Ureter (tissue), 1 donor: ENCODE results near the gene NR0B1. TPM values are rescaled to one million over a fixed set of nuclear protein-coding genes. Genes with fewer than 3 reads are reported as not detected.

Experiments
- DNase-seq: peaks from one replicate; pipeline ENCODE4 v3.0.0-alpha.2; 2020; ENCODE audit warnings: low spot score
- total RNA-seq: library from RNA; stranded (reverse); gene quantifications from one replicate; pipeline ENCODE4 v1.2.4, GENCODE V29; 2023
- donor health status: DM: yes; HTN: yes; CAD: no.

Gene NR0B1
- total RNA-seq, 1 donor from 2014 or later = not detected

DNA sequence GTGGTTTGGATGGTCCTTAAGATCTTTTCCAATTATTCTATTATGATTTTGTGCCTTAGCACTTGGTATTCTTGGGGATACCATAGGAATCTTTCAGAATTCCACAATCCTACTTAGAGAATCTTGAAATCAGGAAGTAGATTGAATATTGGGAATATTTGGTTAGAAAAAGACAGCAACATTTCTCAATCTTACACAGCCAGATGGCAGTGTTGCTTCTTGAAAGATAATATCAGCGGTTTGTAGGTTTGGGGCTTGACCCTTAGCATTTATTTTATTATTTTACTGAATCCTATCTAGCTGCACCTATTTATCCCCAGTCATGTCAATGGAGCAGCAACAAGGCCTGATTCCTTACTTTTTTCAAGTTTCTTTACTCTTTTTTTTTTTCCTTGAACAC, 33.7 kb downstream of the NR0B1 start:
- DNase-seq = no peak

DNA sequence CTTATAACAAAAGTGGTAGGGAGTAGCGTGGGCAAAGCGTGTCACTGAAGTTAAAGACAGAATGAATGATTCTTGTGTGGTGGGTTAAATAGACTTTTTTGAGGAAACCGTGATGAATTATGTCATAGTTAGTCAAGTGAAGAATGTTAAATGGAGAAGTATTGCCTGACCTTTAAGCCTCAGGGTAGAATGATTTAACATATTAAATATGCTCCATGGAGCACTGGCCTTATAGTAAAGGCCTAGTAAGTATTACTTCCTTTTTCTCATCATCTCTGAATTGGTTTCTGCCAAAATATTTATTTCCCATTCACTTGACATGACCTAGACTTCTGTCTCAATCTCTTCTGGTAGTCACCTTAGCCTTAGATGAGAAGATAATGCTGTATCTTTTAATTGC, 38.6 kb downstream of the NR0B1 start:
- no peak for DNase-seq

DNA sequence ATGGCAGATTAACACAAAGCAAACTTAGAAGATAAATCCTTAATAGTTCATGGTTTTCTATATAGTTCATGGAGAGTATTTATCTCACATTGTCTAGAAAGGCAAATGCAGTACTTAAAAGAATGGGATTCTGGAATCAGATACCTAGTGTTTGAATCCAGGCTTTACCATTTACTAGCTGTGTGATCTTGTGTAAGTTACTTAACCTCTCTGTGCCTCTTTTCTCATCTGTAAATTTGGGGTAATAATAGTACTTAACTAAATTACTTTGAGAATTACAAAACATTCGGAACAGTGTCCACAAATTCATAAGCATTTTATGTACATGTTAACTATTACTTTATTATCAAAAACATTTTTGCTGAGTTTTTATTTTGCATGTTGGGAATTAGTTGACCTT, 46.4 kb downstream of the NR0B1 start:
- DNase-seq = no peak

DNA sequence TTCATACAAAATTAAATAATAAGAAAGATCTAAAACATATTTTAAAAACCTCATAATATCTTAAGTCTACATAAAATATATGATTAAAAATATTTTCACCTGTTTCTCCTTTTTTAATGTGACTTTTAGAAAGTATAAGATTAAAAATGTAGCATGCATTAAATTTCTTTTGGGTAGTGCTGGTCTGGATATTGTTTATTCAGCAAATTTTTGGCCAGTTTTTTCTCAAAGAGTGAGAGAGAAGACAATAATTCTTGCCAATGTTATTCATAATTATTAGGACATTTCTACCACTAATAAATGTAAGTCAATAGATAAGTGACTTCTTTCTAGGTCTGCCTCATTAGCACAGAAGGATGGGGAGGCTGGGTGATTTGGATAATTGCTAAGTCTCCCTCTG, 48.2 kb downstream of the NR0B1 start:
- no peak for DNase-seq

DNA sequence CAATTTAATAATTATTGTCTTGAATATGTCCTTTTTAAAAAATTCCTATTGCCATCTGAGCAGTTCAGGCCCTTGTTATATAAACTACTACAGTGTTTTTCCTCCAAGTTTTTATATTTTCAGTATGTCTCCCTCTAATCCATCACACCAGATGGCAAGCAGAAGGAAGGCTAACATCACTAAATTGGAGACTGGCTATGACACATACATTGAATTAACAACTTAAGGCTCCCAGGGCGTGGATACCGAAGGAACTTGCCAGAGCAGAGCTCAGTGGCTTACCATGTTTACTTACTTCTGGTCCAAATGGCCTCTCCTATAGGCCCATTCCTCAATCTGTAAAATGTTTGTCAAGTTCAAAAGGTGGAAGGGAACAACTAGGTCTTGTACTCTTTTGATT, 49.3 kb downstream of the NR0B1 start:
- DNase-seq = no peak

Other genes starting within 250 kb of the NR0B1 start
- gene MAGEB2, start 93.8 kb downstream of the NR0B1 start, total RNA-seq = not detected
- not detected for gene MAGEB3, start 78.7 kb downstream of the NR0B1 start, total RNA-seq
- gene MAGEB4, start 67.4 kb downstream of the NR0B1 start, total RNA-seq = not detected
- not detected for gene MAGEB1, start 62.2 kb downstream of the NR0B1 start, total RNA-seq